AG10803 (cell line): ENCODE data around the gene DDX20.

Source experiments
- DNase-seq: peaks from one replicate; pipeline ENCODE4 v3.0.0; 2010; ENCODE audit warnings: low read depth
- H3K4me3 ChIP-seq: 2 replicates; pipeline ENCODE4 v1.5.1; 2011; ENCODE audit warnings: mild to moderate bottlenecking, low read length, control low read depth
- TF ChIP-seq, protein P1 (sequence below): conservative IDR thresholded peaks from 2 replicates; pipeline ENCODE4 v1.5.1; 2011; ENCODE audit warnings: mild to moderate bottlenecking, low read length, control low read depth, inconsistent platforms

Gene DDX20

DNA sequence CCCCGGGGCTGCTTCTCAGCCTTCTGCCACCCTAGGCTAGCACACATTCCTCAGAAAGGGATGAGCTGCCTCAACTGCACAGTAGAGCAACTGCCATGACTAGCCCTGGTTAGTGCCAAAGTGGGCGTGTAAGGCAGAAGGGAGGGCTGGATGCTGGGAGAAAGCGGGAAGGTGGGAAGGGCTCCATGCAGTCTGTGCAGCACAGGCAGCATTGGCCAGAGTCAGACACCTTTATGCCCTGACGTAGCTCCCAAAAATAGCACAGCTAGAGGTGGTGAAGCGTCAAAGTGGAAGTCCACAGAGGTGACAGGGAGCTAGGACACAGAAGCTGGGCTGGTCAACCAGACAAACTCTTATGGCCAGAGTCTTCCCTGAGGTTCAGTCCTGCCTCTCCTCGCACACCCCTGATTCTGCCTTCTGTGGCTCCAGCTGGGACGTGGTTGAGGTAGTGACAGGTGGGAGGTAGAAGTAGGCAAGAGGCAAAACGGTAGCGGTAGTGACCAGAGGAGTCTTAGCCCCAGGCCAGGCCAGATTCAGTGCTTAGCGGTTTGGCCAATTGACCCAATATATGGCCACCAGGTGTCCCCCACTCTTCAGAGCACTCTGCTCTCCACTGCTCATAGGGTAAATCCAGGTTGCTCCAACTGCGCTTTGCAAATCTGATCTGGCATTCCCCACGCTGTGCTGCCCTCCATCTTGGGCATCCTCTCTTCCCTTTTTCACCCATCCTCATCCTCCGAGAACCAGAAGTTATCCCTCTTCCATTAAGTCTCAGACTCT is 45.6 kb downstream of the DDX20 start:
- H3K4me3 ChIP-seq: no peak overlapping the region
- TF ChIP-seq, protein P1, sequence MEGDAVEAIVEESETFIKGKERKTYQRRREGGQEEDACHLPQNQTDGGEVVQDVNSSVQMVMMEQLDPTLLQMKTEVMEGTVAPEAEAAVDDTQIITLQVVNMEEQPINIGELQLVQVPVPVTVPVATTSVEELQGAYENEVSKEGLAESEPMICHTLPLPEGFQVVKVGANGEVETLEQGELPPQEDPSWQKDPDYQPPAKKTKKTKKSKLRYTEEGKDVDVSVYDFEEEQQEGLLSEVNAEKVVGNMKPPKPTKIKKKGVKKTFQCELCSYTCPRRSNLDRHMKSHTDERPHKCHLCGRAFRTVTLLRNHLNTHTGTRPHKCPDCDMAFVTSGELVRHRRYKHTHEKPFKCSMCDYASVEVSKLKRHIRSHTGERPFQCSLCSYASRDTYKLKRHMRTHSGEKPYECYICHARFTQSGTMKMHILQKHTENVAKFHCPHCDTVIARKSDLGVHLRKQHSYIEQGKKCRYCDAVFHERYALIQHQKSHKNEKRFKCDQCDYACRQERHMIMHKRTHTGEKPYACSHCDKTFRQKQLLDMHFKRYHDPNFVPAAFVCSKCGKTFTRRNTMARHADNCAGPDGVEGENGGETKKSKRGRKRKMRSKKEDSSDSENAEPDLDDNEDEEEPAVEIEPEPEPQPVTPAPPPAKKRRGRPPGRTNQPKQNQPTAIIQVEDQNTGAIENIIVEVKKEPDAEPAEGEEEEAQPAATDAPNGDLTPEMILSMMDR: no peak
- no peak for DNase-seq

DNA sequence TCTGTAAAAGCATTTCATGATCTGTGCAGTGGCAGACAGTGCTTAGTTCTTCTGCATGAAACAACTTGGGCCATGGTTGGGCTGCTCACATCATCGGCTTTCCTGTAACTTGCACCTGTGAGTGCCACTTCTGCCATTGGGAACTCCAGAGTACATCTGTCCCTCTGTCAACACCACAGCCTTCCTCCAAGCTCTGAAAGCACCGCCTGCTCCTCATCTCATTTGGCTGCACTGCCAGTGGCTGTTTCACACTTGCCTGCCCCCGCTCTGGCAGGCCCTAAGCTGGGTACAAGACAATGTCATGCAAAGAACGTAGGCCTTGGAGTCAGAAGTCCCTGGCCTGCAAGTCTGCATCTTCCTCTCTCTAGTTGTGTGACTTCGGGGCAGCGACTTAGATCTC is 46.4 kb downstream of the DDX20 start:
- TF ChIP-seq, protein P1: no peak
- DNase-seq: no peak
- no peak overlapping the region for H3K4me3 ChIP-seq

DNA sequence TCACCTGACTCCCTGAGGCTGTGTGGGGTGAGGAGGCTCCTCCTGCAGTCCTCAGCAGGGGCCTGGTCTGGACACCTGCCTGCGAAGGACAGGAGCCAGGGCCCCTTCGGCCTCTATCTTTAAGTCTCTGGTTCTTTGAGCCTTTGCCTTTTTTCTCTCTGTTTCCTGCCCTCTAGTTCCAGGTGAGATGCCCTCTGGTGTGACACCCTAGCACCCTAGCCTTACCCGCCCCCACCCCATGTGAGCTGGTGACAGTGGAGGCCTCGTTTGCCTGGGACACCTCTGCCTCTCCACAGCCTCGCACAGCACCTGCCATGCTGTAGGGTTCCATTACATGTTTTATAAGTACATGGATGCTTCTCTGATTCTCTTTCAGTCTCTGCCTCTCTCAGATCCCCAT is 47.3 kb downstream of the DDX20 start:
- H3K4me3 ChIP-seq: no peak overlapping the region
- DNase-seq: no peak
- TF ChIP-seq, protein P1: no peak

DNA sequence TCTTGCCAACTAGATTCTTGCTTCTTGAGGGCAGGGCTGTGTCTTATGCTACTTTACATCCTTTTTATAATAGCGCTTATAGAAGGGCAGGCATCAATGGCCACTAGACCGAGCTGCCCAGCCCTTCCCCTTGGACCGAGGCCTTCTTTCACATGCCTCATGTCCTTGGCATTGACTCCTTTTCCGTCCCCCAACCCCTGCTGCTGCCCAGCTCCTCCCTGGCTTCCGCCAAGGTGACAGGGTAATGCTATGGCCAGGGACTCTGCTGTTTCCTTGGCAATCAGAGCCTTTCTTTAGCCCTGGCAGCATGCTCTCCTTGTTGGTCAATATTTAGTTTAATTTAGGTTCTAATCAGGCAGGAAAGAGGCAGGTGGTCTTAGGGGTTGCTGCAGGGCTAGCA is 48.2 kb downstream of the DDX20 start:
- DNase-seq: no peak
- no peak overlapping the region for H3K4me3 ChIP-seq
- TF ChIP-seq, protein P1: no peak

DNA sequence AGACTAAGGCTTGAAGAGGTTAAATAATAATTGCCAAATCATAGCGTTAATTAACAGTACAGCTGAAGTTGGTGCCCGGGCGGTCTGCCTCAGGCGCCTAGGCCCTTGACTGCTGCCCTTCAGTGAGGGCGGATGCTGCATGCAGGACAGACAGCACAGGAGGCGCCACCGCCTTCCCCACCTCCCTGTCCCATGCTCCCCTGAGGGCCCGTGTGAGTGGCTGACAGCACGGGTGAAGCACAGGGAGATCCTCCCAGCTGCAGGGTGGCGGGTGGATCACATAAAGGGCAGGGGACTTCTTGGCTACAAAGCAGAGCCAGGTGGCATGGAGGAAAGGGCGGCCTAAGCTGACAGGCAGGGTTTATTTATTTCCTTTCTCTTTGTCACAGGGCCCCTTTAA is 49.1 kb downstream of the DDX20 start:
- TF ChIP-seq, protein P1: no peak
- DNase-seq: no peak
- no peak overlapping the region for H3K4me3 ChIP-seq

DNA sequence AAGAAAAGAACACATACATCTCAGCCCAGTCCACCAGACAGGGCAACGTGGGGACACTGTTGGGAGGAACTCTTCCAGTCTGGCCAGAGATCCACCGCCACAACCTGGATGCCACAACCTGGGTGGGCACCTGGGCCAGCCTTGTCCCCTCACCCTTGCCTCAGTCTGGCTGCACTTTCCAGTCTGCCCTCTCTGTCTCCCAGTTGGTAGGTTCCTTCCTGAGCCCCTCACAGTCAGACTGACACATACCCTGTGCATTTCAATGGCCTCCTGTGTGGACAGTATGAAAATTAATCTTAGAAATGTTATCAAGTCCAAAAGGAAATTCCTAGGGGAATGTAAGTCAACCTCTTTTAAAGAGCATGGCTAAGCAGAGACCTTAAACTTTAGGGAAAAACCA is 49.5 kb downstream of the DDX20 start:
- TF ChIP-seq, protein P1: no peak
- H3K4me3 ChIP-seq: no peak overlapping the region
- no peak for DNase-seq

DNA sequence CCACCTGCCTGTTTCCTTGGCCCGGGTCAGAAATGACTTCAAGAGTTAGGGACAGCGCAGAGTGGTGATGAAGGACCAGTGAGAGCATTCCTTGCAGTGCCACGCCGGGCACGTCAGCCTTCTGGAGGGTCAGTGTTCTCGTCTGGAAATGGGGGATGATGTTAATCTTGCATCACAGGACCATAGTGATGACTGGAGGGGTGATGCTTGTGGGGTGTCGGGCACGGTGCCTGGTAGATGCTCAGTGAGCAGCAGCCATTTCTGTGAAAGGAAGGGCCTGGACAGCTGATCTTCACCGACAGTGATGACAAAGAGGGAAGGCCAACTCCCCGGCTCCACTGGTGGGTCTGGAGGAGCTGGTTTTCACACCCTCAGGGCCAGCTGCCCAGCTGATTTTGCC is 56.2 kb downstream of the DDX20 start:
- no peak for DNase-seq
- no peak overlapping the region for H3K4me3 ChIP-seq
- TF ChIP-seq, protein P1: no peak
